HG02678 (cell line): ENCODE data around the gene TXK.
A peak's percentile ranks its signal among the peaks of the same experiment; 100 is the strongest.

Experiments used
- ATAC-seq: cut with Tn5 transposase; IDR thresholded peaks from one replicate; pipeline ENCODE4 v1.9.1; 2021; ENCODE audit warnings: mild to moderate bottlenecking, moderate library complexity; ENCODE audit not compliant: unreplicated experiment

The TXK gene

DNA sequence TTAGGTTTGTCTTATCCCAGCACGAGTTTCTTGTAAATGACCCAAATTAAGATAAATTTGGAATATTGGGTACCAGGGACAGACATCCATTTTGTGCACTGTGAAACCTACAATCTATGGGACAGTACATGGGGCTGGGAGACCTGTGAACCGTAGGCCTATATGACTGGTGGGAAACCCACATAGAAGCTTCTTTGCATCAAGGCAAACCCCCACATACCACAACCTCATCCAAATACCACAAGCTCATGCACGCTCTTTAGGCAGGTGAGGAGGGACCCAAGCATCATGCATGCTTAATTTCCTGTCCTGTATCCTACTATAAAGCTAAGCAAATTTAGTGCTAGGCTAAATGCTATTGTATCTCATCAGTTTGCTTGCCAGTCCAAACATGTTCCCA lies 69.7 kb downstream of the TXK start:
- peak; percentile 45 for ATAC-seq

DNA sequence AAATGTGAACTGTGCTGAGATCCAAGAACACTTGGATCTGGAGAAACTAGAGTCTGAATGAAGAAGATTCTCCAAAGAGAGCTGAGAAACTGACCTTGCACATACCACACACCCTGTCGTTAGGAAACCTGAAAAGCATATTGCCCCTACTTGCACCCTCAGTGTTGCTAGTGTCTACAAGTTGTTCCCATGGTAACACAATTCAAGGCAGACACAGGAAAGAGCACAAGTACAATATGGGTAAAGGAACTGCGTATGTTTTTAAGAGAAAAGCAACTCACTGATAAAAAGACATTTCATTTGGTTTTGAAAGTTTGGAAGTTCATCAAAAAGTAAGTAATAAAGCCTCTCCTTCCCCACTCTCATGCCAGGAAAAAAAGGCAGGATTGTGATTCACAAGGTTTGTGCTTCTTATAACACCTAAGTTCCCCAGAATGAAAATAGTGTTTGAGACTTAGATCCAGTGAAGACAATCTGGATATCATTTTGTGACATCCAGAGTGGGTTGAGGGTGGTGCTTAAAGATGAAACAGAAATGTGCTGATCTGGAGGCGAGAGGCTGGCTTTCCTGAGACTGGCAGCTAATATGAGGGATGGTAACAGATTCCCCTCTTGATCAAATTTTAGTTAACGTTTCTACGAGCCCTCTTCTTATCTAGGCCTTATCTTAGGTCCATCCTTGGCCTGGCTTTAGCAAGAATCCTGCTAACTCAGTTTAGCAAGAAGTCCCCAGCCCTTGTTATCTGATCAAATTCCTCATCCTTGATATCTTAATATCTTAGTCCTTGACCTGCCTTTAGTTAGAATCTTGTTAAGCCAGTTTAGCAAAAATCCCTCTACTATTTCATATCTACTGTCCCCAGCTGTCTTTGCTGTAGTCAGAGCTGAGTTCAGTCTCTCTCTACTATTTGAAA lies 75.2 kb downstream of the TXK start:
- no peak for ATAC-seq

DNA sequence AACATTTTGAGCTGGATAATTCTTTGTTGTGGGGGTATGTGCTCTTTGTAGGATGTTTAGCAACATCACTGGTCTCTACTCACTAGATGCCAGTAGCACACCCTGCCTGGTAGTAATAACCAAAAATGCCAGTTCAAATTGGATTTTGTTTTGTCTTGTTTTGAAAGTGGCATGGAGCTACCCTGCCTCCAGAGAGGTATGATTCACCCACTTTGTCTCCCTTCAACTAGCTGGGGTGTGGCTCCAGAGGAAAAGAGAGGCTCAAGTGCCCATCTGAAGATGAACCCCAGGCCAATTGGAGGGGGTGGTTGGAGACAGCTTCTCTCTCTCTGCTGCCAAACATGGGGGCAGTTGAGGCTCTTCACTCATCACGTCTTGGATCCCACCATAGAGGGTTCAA lies 83.0 kb downstream of the TXK start:
- no peak for ATAC-seq

DNA sequence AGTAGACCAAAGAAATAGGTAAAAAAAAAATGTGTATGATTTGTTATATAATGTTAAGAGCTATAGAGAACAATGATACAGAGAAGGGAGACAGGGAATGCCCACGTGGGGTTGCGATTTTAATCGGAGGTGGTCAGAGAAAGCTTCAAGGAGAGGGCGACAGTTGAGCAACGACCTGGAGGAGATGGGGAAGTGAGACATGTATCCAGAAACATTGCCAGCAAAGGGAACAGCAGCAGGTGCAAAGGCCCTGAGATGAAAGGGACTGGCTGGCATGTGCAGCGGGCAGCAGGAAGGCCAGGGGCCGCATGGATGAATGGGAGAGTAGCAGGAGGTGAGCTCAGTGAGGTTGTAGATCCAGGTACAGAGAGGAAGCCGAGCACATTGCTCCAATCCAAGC lies 84.6 kb downstream of the TXK start:
- ATAC-seq = no peak

DNA sequence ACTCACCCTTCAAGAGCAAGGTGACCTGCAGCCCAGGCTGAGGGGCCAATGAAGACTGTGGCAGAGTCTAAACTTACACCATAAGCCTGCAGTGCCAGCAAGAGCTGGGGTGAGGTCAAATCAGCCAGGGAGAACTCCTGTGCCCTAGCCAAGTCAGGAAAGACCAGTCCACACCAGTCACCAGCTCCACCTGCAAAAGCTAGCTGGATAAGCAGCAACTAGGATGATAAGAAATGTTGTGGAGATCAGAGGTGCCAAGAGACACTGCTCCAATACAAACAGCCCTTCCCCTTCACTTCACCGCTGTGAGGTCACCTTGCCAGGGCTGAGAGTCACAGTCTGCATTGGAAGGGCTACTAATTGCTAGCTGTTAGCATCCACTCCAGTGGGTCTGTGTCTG lies 86.2 kb downstream of the TXK start:
- no peak for ATAC-seq

DNA sequence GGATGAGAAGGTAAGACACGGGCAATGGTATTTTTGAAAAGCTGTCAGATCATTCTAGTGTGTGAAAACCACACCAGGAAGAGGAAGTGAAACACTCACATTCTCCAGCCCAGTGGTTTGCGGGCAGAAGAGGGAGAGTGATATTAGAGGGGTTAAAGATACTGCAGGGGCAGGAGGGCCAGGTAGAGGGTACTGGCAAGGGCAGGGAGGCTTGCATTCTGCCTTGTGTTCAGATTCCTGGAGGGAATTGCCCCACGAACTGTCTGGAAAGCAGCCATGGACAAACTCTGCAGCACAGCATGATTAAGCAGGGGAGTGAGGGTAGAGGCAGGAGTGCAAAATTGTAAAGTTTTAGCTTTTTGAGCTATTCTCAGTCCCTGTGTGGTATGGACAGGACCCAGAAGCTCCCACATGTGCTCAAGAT lies 86.6 kb downstream of the TXK start:
- peak; percentile 98 for ATAC-seq

DNA sequence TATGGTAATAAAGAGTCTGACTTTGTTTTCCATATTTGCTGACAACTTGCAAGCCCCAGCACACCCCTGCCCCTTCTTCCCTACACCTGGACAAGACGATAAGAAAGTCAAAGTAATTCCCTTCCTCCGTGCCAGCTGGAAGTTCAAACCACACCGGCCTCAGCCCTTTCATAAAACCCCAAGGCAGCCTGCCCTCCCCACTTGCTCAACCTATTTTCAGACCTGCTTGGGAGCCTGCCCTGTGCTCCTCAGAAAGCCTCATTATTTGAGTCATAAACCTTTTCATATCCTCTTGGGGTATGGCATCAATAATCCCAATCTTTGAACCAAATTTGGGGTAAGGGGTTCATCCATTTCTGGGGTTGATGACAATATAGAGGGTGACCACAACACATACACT lies 88.0 kb downstream of the TXK start:
- no peak for ATAC-seq

DNA sequence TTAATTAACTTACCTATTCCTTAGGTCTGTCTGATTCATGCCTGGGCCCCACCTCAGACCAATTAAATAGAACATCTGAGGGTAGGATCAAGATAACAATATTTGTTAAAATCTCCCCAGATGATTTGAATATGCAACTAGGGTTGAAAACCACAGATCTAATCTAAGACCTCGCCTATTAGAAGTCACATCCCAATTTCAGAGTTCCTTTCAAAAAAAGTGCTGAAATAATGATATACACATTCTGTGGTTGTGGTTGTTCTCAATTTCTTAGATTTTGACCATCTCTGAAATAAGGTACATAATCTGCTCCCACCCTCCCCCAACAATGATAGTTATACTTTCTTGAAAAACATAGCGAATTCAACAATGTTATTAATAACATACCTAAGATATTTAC lies 89.8 kb downstream of the TXK start:
- ATAC-seq = no peak

DNA sequence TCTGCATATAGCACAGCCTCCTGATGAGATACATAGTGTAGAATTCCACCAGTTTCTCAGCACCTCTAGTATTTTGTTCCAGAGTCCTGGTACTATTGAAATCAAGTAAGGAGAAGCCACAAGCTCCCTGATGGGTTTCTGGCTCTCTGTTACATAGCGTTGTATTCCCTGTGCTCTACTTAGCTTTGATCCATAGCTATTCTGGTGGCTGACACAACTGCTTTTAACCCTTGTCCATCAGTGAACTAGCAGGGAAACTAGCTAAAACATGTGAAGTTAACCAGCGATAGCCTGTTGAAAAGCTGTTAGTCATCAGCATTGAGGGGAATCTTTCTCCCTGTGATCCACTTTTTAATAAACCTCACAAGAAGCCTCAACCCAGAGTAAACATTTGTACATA lies 90.5 kb downstream of the TXK start:
- ATAC-seq = no peak

DNA sequence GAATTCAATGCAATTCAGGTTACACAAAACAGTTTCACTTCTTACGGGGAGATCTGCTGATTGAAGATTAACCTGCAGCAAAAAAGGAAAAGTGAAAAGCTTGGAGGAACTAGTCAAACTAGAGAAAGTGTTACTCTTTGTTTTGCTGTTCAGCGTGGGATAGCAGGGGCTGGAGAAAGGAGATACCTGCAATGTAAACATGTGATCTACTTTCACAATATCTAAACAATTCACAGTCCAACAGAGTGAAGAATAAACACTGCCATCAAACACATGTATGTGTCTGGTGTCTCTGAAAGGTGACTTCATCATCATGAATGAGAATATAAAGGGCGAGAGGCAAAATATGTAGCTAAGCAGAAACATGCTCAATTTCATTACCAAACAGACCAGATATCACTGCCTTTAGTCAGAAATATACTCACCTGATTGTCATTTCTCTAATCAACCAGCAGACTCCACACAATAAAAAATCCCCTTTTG lies 91.0 kb downstream of the TXK start:
- ATAC-seq = no peak

DNA sequence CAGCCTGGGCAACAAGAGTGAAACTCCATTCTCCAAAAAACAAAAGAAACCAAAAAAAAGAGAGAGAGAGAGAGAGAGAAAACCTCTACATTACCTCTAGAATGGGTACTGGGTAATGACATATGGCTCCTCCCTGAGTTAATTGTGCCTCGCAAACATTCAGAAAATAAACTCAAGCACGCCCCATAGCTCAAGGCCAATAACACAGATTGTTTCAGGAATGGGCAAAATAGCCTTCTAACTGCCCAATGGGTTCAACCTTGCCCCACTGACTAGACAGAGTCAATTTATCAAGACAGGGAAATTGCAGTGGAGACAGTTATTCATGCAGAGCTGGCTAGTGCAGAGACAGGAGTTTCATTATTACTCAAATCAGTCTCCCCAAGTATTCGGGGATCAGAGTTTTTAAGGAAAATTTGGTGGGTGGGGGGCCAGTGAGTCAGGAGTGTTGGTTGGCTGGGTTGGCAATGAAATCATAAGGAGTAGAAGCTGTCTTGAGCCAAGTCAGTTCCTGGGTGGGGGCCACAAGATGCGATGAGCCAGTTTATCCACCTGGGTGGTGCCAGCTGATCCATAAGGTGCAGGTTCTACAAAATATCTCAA lies 92.4 kb downstream of the TXK start:
- ATAC-seq = no peak

DNA sequence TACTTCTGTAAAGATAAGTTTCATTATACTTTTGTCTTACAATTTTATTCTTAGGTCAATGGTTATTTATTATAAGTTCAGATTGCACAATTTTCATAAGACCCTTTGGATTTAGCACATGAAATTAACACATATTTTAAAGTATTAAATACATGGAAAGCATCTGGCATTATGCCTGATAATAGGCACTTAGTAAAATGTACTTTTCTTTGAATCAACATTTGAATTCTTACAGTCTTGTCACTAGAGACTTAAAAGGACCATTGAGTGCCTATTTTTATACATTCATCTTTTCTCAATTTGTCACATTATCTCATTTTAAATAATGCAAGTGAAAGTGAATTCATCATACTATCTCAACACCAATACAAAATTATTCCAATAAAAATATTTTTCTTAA lies 94.5 kb downstream of the TXK start:
- ATAC-seq = no peak

DNA sequence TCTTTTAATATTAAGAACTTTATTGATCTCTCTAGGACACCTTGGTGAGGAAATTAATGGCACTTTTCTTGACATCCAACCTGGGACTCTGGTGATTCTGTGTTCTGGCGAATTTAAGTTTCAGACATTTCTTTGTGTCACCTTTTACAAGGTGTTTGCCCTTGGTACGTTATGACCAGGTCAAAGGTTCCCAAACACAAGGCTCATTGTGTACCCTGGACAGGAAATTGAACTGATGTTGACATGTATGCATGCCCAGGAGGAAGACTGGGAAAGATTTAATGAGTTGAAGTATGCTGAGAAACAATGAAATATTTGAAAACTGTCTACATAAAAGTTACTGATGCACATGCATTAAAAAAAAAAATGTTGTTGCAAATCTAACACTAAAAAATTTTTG lies 95.4 kb downstream of the TXK start:
- no peak for ATAC-seq

DNA sequence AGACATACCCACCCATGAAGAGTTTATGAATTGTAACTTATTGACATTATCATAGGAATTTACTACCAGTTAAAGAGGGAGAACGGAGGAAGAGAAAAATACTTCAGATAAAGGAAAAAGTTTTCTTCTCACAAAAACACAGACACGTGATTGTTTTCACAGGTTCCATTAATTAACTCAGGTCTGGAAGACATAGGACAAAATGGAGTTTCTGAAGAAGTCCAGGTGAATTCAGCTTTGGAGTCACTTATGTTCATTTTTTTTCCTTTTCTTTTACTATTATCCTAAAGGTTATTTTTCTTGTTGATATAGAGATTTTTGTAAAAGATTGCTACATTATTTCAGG lies 97.0 kb downstream of the TXK start:
- no peak for ATAC-seq

DNA sequence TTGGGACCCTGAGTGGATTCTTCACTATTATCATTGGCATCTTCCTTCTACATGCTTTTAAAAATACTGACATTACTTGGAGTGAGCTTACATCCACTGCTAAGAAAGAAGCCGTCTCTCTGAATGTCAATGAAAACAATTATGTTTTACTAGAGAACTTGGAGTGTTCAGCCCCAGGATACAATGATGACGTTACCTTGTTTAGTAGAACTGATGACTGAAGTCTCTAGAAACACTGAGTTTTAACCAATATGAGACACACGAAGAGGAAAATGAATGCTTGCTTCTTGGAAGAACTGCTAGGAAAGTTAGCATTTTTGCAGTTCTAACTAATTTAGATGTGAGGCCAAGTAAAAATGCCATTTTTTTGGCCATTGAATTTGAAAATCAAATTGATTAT lies 98.1 kb downstream of the TXK start:
- ATAC-seq = no peak

DNA sequence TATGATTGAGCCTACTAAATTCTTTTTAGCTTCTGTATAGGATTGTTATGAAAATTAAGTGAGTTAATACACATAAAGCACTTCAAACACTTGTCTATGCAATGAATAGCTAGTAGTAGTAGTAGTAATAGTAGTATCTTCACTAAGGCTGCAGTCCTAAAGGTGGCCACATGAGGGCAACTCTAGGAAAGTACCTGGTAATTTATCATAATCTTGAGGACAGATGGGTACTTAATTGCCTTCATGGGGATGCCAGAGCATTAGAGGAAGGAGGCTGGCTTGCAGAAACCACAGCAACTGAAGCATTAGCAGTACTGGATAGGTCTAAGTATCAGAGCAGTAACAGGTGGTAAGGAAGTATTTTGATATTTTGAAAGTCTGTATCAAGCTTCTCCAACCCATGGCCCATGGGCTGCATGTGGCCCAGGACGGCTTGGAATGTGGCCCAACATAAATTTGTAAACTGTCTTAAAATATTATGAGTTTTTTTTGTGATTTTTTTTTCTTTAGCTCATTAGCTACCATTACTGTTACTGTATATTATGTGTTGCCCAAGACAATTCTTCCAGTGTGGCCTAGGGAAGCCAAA lies 100.1 kb downstream of the TXK start:
- ATAC-seq = peak; percentile 41

DNA sequence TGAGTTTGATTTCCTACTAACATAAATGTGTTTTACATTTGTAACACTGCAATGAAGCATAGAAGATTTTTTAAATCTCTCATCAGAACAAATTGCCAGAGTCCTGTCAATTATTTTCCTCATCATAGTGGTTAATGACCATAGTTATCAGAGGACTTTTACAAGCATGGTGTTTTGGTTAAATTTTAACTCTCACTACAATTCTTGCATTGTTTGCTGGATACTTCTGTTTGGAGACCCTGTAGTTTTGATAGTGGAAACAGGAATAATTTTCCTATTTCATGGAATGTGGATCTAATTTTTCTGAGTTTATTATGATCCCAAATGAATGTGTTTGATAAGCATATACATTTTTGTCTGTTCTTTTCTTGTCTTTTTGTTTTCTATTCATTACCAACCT lies 100.6 kb downstream of the TXK start:
- no peak for ATAC-seq

DNA sequence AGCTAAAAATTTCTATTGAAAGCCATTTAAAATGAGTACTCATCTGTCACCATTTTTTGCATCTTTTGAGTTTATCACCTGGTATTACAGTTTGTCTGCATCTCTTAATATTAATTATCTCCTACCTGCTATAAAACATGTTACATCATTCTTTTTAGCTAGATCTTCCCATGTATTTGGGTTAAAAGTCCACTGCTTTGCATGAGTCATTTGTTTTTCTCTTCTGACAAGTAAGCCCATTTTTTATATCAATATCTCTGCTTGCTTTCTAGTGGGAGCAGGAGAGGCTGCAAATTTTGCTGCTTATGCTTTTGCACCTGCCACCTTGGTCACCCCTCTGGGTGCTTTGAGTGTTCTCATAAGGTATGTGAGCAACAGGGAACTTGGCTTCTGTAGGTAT lies 101.3 kb downstream of the TXK start:
- no peak for ATAC-seq

DNA sequence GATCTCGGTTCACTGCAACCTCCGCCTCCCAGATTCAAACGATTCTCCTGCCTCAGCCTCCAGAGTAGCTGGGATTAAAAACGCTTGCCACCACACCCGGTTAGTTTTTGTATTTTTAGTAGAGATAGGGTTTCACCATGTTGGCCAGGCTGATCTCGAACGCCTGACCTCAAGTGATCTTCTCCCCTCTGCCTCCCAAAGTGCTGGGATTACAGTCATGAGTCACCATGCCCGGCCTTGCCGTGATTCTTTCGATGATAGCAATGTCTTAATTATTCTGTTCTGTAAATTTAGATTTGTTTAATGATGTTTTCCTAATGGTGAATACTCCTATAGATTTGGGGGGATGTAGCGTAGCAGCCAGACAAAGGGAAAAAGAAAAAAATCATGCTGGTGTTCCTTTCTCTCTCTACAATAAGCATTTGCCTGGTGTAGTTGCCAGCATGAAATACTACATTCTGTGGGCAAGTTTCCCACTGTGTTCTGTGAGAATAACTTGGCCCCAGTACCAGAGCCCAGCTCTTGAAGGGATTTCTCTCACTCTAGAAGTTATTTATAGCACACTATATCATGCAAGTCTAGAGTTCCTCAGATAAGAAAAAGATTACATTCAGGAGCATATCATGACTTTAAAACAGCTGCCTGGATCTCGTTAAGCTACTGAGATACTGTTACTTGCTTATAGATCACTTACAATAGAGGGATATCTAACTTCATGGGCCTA lies 102.1 kb downstream of the TXK start:
- ATAC-seq = no peak

DNA sequence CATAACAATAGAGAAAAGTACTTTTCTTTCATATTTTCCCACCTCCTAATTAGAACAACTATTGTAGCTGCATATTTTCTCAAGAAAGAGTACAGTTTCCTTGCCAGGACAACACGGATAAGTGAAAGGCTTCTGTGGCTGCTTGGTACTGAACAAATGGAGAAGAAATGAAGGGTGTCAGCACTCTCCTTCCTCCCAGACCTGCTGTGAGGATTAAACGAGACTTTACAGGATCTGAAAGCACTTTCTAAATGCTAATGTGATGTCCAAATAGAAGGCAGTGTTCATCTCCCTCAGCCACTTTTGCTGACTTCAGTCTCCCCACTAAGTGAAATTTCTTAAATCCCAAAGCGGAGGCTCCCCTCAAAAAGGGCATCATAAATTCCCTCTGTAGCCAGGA lies 103.6 kb downstream of the TXK start:
- ATAC-seq = no peak

DNA sequence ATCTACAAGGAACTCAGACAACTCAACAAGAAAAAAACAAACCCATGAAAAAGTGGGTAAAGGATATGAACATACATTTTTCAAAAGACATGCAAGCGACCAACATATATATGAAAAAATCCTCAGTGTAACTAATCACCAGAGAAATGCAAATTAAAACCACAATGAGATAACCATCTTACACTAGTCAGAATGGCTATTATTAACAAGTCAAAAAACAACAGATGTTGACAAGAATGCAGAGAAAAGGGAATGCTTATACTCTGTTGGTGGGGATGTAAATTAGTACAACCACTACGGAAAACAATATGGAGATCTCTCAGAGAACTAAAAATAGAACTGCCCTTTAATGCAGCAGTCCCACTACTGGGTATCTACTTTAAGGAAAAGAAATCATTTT lies 105.4 kb downstream of the TXK start:
- ATAC-seq = peak; percentile 71

DNA sequence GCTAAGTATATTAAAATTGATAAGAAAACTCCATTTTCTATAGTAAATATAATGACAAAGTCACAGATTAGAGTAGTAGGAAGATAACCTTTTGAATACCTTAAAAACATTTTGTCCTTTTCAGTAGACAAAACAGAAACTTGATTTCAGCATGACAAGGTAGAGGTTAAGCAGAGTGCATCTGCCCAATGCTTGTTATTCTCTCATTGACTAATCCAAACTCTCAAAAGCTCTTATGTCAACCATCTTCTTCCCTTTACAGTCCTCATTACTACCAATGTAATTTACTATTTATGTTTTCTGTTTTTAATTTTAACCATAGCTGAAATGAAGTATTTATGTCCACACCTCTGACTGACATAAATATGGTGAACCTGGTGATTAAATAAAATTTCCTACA lies 106.4 kb downstream of the TXK start:
- peak; percentile 70 for ATAC-seq
